A673 (cell line): ENCODE data around the gene FLOT2.

Source experiments
- CTCF ChIP-seq: fragments of 300-800, 200-600 bp; sonication (generic); conservative IDR thresholded peaks from 2 replicates; pipeline ENCODE4 v1.5.1; 2017; ENCODE audit warnings: low read depth, mild to moderate bottlenecking, antibody characterized with exemption, low read length, moderate library complexity, mixed read lengths
- EZH2 ChIP-seq: fragments of 200-600 bp; sonication (generic); IDR thresholded peaks from 2 replicates; pipeline ENCODE4 v1.6.1; 2017; ENCODE audit warnings: borderline replicate concordance, low read depth, mild to moderate bottlenecking, mixed read lengths, antibody characterized with exemption, low read length; ENCODE audit not compliant: poor library complexity, severe bottlenecking

- TF ChIP-seq CTCF = no peak
- no peak for TF ChIP-seq EZH2
These were observed 21.5 kb downstream of the FLOT2 start for GRCh38 chr17:28875848-28876550.
